PC-3 (cell line): ENCODE data around the gene LRFN4. TPM values are rescaled to one million over a fixed set of nuclear protein-coding genes. Genes with fewer than 3 reads are reported as not detected.

Experiments used
- ATAC-seq: fragments of 200-7000 bp; cut with Tn5 transposase; 2 replicates; pipeline ENCODE4 v1.9.1; 2020; ENCODE audit warnings: mild to moderate bottlenecking, moderate library complexity
- BruUV-seq: library from RNA; stranded (reverse); fragments of 400-500 nt; replicated peaks from 2 replicates; lab custom pipeline; 2021; lab: Mats Ljungman, UMichigan
- CTCF ChIA-PET: fragments of 300-600 bp; sonication (Branson Sonifier 250); formaldehyde crosslinking; loops from one replicate; lab custom pipeline; 2022; ENCODE audit warnings: antibody characterized with exemption; lab: Charles Lee
- POLR2A ChIA-PET: fragments of 300-600 bp; sonication (Branson Sonifier 250); formaldehyde crosslinking; loops from one replicate; lab custom pipeline; 2022; ENCODE audit warnings: antibody characterized with exemption; ENCODE audit not compliant: unreplicated experiment; lab: Charles Lee
- DNase-seq: peaks from one replicate; pipeline ENCODE4 v3.0.0-alpha.2; 2015
- H2AFZ ChIP-seq: fragments of 300-600 bp; sonication (generic); 2 replicates; pipeline ENCODE4 v1.6.0; 2016; ENCODE audit warnings: antibody characterized with exemption, low read length
- H3F3A ChIP-seq: fragments of 300-600 bp; sonication (generic); one replicate; pipeline ENCODE4 v1.6.0; 2017; ENCODE audit warnings: antibody characterized with exemption, low read length, control low read depth, mild to moderate bottlenecking; ENCODE audit not compliant: unreplicated experiment
- H3K27ac ChIP-seq: fragments of 300-600 bp; sonication (generic); 2 replicates; pipeline ENCODE4 v1.5.1; 2016; ENCODE audit warnings: mild to moderate bottlenecking, low read length
- H3K27me3 ChIP-seq: fragments of 300-600 bp; sonication (generic); 2 replicates; pipeline ENCODE4 v1.6.1; 2016; ENCODE audit warnings: low read length, mixed read lengths
- H3K36me3 ChIP-seq: fragments of 300-600 bp; sonication (generic); 2 replicates; pipeline ENCODE4 v1.6.1; 2016; ENCODE audit warnings: low read depth, mixed run types, low read length, mixed read lengths
- H3K4me1 ChIP-seq: fragments of 300-600 bp; sonication (generic); 2 replicates; pipeline ENCODE4 v1.5.1; 2016; ENCODE audit warnings: low read length; ENCODE audit not compliant: insufficient read depth
- H3K4me2 ChIP-seq: fragments of 300-600 bp; sonication (generic); 2 replicates; pipeline ENCODE4 v1.6.0; 2016; ENCODE audit warnings: low read length
- H3K4me3 ChIP-seq: fragments of 300-600 bp; sonication (generic); 2 replicates; pipeline ENCODE4 v1.5.1; 2016; ENCODE audit warnings: mild to moderate bottlenecking, low read length, mixed read lengths
- H3K79me2 ChIP-seq: fragments of 300-600 bp; sonication (generic); 2 replicates; pipeline ENCODE4 v1.6.1; 2017; ENCODE audit warnings: low read length, mixed read lengths
- H3K9ac ChIP-seq: fragments of 300-600 bp; sonication (generic); 2 replicates; pipeline ENCODE4 v1.6.0; 2016; ENCODE audit warnings: mild to moderate bottlenecking, low read length
- H3K9me2 ChIP-seq: fragments of 300-600 bp; sonication (generic); replicated peaks from 2 replicates; pipeline ENCODE4 v1.6.1; 2016; ENCODE audit warnings: mixed run types, low read length, mixed read lengths
- H3K9me3 ChIP-seq: fragments of 300-600 bp; sonication (generic); 2 replicates; pipeline ENCODE4 v1.6.1; 2016; ENCODE audit warnings: low read length, mixed read lengths
- H4K20me1 ChIP-seq: fragments of 300-600 bp; sonication (generic); 2 replicates; pipeline ENCODE4 v1.6.1; 2016; ENCODE audit warnings: low read length, mixed read lengths
- EZH2 ChIP-seq: fragments of 300-600 bp; sonication (generic); IDR thresholded peaks from one replicate; pipeline ENCODE4 v1.6.1; 2017; ENCODE audit warnings: antibody characterized with exemption, mild to moderate bottlenecking, low read length; ENCODE audit not compliant: unreplicated experiment
- EZH2phosphoT487 ChIP-seq: fragments of 300-600 bp; sonication (generic); IDR thresholded peaks from 2 replicates; pipeline ENCODE4 v1.6.1; 2018; ENCODE audit warnings: mild to moderate bottlenecking, antibody characterized with exemption, low read length, borderline replicate concordance
- intact Hi-C: fragments of 100-400 bp; cut with micrococcal nuclease; formaldehyde crosslinking; loops from 2 replicates; pipeline ENCODE4 v1.9.0; 2023
- total RNA-seq: library from RNA; depleted of rRNA; stranded (reverse); fragments of >200 nt; gene quantifications from 2 replicates; pipeline ENCODE4 v1.2.3, GENCODE V29; 2014
- TF ChIP-seq, protein P1 (sequence below): fragments of 300-600 bp; sonication (generic); conservative IDR thresholded peaks from 2 replicates; pipeline ENCODE4 v1.5.1; 2017; ENCODE audit warnings: antibody characterized with exemption, low read depth, mild to moderate bottlenecking, low read length

The LRFN4 gene
- total RNA-seq, 1 experiment from 2014 or later: 64.4 TPM

DNA sequence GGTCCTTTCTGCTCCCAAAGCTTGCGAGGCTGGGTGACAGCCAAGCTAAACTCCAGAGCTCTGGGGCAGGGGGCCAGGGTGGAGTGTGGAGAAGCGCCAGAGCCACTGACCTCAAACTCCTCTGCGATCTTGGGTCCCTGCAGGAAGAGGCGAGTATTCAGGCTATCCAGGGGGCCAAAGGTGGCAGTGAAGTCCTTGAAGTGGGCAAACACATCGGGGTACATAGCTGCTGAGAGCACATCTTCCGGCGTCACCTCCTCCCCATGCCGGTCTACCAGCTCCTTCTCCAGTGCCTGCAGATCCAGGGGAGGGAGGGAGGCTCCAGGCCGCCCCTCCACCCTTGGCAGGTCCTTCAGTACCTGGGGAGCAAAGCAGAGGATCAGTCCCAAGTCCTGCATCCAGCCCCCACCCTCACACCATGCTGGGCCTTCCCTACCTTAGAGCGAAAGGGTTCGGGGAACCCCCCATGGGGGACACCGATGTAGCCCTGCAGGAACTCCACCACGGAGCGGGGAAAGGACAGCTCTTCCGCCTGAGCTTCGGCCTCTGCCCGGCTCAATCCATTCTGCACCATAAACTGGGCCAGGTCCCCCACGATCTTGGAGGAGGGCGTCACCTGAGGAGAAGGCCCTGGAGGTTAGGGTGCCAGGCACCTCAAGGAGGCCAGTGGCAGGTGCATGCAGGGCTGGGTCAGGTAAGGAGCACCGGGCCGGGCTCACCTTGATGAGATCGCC is 7.2 kb upstream of the LRFN4 start:
- intact Hi-C loops: no loop called here
- ATAC-seq: no peak
- no peaks in the 10 kb centered on the region for H3K9me2 ChIP-seq
- CTCF ChIA-PET: no interaction called here
- H4K20me1 ChIP-seq: no peaks in the 10 kb centered on the region
- POLR2A ChIA-PET: no interaction called here
- H3K4me3 ChIP-seq: no peak overlapping the region
- H3K36me3 ChIP-seq: peaks cover 21% of the 10 kb centered on the region
- H3K9me3 ChIP-seq: no peaks in the 10 kb centered on the region
- no peak for TF ChIP-seq EZH2phosphoT487
- TF ChIP-seq EZH2: no peak
- TF ChIP-seq, protein P1, sequence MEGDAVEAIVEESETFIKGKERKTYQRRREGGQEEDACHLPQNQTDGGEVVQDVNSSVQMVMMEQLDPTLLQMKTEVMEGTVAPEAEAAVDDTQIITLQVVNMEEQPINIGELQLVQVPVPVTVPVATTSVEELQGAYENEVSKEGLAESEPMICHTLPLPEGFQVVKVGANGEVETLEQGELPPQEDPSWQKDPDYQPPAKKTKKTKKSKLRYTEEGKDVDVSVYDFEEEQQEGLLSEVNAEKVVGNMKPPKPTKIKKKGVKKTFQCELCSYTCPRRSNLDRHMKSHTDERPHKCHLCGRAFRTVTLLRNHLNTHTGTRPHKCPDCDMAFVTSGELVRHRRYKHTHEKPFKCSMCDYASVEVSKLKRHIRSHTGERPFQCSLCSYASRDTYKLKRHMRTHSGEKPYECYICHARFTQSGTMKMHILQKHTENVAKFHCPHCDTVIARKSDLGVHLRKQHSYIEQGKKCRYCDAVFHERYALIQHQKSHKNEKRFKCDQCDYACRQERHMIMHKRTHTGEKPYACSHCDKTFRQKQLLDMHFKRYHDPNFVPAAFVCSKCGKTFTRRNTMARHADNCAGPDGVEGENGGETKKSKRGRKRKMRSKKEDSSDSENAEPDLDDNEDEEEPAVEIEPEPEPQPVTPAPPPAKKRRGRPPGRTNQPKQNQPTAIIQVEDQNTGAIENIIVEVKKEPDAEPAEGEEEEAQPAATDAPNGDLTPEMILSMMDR: no peak
- H3K4me2 ChIP-seq: no peak overlapping the region
- no peaks in the 10 kb centered on the region for H3F3A ChIP-seq
- H3K4me1 ChIP-seq: peaks cover 16% of the 10 kb centered on the region
- no peaks in the 10 kb centered on the region for H3K27me3 ChIP-seq
- no peak overlapping the region for H2AFZ ChIP-seq
- H3K9ac ChIP-seq: no peak overlapping the region
- H3K79me2 ChIP-seq: peaks cover 13% of the 10 kb centered on the region
- no peak for DNase-seq
- H3K27ac ChIP-seq: no peak overlapping the region
- TSS peak; percentile 11 for BruUV-seq

DNA sequence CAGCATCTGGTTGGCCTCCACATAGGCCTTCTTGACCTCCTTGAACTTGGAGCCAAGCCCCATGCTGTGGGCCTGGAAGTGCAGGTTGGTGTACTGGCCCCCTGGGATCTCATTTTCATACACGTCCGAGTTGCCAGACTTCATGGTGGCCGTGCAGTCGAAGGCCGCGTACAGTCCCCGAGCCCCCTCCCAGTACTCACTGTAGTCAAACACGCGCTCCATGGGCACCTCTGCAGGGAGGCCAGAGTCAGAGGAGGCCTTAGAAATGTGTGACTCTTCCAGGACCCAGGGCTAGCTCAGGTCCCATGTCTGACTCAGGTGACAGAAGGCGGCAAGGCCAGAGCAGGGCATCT is 6.7 kb upstream of the LRFN4 start:
- Histone ChIP-seq H3K9me3 (no peaks in the 10 kb centered on the region), H3K36me3 (peaks cover 17% of the 10 kb centered on the region), H3K9me2 (no peaks in the 10 kb centered on the region), H3K4me2 (no peak overlapping the region), H3K9ac (no peak overlapping the region), H3K4me1 (peaks cover 14% of the 10 kb centered on the region), H3K27me3 (no peaks in the 10 kb centered on the region), H3K79me2 (peaks cover 8% of the 10 kb centered on the region), H3K4me3 (no peak overlapping the region), H3K27ac (no peak overlapping the region), H2AFZ (no peak overlapping the region), H3F3A (no peaks in the 10 kb centered on the region), H4K20me1 (no peaks in the 10 kb centered on the region)
- ATAC-seq: no peak
- CTCF ChIA-PET: no interaction called here
- intact Hi-C loops: no loop called here
- DNase-seq: no peak
- no peak for TF ChIP-seq EZH2phosphoT487
- TF ChIP-seq, protein P1: no peak
- no peak for TF ChIP-seq EZH2
- no TSS peak for BruUV-seq
- POLR2A ChIA-PET: no interaction called here

DNA sequence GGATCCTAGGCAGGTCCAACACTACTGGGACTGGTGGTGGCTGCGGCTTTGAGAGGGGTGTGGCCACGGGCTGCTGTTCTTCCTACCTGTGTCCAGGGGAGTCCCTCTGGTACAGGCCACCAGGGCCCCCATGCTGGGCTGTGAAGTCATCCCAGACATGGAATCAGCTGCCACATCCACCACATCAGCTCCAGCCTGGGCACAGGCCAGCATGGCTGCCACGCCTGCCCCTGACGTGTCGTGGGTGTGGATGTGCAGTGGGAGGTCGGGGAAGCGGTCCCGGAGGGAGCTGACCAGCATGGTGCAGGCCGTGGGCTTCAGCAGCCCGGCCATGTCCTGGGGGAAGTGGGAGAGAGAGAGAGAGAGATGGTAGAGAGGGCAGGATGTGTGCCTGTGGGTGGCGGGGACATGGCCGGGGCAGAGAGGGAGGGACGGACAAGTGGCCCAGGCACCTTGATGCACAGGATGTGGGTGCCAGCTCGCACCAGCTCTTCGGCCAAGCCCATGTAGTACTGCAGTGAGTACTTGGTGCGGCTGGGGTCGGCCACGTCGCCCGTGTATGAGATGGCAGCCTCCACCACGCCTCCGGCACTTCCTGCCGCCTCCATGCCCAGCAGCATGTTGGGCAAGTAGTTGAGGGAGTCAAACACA is 6.2 kb upstream of the LRFN4 start:
- DNase-seq (no peak), ATAC-seq (no peak)
- Histone ChIP-seq H3F3A (no peaks in the 10 kb centered on the region), H3K27me3 (no peaks in the 10 kb centered on the region), H2AFZ (no peak overlapping the region), H3K9me2 (no peaks in the 10 kb centered on the region), H3K9ac (no peak overlapping the region), H3K4me2 (no peak overlapping the region), H3K27ac (no peak overlapping the region), H3K79me2 (peaks cover 3% of the 10 kb centered on the region), H4K20me1 (no peaks in the 10 kb centered on the region), H3K4me1 (peaks cover 18% of the 10 kb centered on the region), H3K4me3 (no peak overlapping the region), H3K36me3 (peaks cover 16% of the 10 kb centered on the region), H3K9me3 (no peaks in the 10 kb centered on the region)
- ChIA-PET CTCF (no interaction called here), POLR2A (no interaction called here)
- BruUV-seq: no TSS peak
- TF ChIP-seq, protein P1: no peak
- TF ChIP-seq EZH2: no peak
- TF ChIP-seq EZH2phosphoT487: no peak
- intact Hi-C loops: no loop called here
